CD4-positive, alpha-beta T cell treated with Interleukin-2 at 100 ng/mL for 4 hours (primary cell): ENCODE results near the gene RMND1.
A peak's percentile ranks its signal among the peaks of the same experiment; 100 is the strongest.
"Not testable (repeated sequence)": the region's sequence is repeated elsewhere in the genome, so short reads cannot be mapped to it uniquely, and the experiment has no call there.

Source experiments
- DNase-seq: peaks from one replicate; pipeline ENCODE4 v3.0.0-alpha.2; 2020; ENCODE audit warnings: low spot score

RMND1 gene

DNA sequence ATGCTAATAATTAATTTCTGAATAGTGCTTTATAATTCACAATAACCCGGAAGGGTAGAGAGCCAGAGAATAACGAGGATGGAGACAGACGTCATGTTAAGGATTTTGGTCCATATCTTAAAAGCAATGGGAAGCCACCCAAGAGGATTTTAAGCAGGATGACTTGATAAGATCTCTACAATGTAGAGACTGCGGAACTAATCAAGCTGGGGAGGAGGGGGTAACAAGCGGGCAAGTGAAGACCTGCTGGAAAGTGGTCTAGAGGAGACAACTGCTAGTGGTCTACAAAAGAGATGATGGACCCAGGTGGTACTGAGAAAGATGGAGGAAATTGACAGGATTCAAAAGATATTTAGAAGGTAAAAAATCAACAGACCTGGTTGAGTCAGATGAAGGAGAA is 67.8 kb downstream of the RMND1 start:
- no peak for DNase-seq

DNA sequence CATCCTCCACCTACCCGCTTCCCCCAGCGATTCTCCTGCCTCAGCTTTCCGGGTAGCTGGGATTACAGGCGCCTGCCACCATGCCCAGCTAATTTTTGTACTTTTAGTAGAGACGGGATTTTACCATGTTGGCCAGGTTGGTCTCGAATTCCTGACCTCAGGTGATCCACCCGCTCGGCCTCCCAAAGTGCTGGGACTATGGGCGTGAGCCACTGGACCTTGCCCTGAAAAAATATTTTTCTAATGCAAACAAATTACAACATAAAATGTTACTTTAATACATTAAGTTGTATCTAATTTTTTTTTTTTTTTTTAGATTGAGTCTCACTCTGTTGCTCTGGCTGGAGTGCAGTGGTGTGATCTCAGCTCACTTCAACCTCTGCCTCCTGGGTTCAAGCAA is 69.3 kb downstream of the RMND1 start:
- DNase-seq, result not testable (repeated sequence)

DNA sequence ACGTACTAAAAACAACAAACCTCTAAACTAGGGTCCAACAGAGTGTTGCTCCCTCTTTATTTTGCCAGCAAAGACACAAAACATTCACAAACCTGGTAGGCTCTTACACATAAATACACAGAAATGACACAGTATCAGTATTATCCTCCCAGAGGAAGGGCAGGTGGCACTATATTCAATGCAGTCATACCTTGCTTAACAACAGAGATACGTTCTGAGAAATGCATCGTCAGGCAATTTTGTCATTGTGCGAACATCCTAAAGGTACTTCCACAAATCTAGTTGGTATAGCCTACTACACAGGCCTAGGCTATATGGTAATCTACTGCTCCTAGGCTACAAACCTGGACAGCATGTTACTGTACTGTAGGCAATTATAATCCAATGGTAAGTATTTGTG is 70.2 kb downstream of the RMND1 start:
- no peak for DNase-seq

DNA sequence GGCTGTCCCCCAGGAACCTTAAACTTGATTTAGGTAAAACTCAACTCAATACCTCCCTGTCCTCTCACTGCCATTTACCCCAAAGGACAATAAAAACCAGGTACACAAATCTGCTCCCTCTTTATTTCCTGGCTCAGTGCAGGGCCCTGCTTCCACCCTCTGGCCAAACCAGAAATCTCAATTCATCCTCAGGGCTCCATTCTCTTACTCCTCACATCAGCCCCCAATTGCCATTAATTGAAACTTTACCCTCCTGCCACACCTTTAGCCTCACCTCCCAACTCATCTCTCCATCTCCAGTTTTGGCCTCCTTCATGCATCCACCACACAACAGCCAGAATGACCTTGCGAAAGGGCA is 71.1 kb downstream of the RMND1 start:
- no peak for DNase-seq

DNA sequence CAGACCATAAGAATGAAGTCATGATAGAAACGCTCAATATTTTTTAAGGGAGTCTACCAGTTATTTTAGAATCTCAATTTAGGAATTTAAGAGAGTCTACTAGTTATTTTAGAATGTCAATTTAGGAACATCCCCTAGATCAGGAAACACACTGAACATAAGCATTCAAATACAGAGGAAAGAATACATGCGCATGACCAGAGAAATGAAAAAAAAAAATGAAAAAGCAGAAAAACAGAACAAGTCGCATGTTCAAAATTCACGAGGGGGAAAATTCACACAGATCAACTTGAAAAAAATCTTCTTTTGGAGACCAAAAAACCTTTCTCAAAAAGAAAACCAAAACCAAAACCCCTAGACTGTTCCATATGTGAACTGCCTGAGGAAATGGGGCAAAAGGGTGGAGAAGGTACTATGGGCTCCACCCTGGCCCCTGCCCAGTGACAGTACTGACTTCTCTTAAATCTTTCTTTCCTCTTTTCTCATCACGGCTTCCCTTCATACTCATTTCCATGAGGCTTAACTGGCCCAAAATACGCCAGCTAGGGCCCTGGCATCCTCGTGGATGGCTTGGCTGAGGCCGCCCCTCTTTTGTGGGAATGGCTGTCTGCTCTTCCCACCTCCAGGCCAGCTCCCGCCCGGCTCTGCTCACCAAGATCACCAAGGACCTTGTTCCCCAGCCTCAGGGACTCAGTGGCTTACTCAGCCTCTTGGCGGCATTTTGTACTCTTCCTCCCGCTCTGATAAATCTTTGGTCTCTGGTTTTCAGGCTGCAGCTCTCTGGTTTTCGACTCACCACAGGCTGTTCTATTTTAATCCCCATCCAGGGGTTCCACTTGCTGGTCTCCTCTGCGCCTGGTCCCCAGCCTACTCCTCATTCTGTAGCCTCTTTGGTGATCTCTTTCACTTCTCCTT is 71.7 kb downstream of the RMND1 start:
- DNase-seq, result peak; percentile 47

DNA sequence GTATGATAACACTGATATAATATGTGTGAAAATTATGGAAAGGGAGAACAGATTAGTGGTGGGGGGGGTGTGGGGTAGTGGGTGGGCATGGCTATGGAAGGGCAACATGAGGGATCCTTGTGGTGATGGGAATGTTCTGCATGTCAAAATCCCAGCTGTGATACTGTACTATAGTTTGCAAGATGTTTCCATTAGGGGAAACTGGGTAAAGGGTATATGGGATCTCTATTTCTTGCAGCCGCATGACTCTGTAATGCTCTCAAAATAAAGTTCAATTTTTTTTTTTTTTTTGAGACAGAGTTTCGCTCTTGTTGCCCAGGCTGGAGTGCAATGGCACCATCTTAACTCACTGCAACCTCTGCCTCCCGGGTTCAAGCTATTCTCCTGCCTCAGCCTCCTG is 74.8 kb downstream of the RMND1 start:
- DNase-seq, result no peak

DNA sequence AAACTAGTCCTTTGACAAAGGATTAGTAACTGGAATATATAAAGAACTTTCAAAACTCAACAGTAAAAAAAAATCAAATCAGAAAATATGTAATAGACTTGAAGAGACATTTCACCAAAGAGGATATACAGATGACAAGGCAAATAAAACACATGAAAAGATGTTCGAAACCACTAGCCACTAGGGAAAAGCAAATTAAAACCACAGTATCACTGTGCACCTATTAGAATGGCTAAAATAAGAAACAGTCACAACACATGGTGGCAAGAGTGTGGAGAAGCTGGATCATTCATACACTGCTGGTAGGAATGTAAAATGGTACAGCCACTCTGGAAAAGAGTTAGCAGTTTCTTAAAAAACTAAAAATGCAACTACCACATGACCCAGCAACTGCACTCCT is 75.5 kb downstream of the RMND1 start:
- DNase-seq, result peak; percentile 28

DNA sequence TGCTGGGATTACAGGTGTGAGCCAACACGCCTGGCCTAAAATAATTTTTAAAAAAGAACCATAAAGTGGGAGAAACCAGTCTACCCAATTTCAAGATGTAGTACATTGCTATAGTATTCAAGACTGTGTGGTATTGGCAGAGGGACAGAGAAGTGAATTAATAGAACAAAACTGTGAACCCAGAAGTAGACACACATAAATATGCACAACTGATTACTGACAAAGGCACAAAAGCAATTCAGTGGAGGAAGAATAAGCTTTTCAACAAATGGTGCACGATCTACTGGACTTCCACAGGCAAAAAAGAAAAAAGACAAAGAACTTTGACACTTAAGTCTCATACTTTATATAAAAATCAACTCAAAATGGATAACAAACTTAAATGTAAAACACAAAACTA is 76.1 kb downstream of the RMND1 start:
- DNase-seq, result no peak

DNA sequence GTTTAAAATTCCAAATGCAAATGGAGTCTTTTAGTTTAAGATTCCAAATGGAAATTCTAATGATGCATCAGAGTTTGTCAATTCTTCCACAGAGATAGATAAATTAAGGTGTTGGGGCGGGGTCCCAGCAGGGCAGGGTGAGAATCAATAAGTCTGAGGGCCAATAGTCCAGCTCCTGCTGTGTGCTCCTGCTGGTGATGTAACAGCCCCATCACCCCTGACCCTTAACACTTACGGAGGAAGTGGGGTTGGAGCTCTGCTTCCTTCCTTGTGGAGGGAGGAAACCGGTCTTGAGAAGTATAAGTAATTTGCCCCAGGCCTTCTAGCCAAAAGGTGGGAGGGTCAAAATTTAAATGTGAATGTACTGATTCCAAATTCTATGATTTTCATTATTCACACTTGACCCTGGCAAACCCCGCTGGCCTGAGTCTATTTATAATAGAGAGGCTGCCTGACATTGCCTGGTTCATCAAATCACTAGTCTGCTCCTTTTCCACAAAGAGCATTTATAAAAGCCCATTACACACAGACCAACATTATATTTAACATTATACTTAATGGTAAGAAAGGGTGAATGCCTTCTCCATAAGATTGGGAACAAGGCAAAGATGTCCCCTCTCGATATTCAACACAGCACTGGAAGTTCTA is 77.8 kb downstream of the RMND1 start:
- DNase-seq, result peak; percentile 20

DNA sequence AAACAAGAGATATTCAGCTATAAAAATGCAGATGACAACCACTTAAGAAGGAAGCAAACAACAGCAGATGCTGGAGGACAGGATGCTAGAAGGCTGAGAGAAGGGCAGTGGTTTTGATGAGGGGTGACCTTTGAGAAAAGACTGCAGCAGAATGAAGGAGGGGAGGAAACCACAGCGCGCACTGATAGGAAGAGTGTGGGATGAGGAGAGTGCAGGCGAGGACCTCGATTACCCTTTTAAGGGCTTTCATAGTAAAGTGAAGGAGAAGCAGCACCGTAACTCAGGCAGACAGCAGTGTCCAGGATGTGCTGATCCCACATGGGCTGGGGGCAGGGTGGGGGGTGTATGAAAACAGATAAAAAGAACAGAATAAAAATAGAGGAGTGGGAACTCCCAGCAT is 79.8 kb downstream of the RMND1 start:
- DNase-seq, result no peak

DNA sequence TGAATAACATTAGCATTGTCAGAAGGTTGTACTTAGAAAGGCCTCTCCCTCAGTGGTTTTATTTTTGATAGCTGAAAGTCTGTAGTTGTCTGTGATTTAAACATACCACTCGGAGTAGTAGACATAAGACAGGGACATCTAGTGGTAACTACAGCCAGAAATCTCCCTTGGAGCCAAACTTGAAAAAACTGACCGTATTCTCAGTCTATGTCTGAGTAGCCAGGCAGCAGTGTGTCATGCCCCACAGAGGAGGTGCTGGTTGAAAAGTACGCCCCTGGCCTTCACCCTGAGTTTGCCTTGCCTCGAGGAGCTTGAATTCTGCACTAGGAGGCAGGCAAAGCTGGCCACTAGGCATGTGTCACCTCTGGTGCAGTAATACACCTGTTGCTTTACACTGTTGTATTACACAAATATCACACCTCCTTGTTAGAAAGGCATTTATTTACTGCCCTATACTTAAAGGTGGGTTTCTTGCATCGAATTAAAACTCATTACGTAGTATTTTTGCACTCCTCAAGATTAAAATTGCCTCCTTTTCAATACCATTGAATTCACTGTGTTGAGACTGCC is 81.3 kb downstream of the RMND1 start:
- no peak for DNase-seq

DNA sequence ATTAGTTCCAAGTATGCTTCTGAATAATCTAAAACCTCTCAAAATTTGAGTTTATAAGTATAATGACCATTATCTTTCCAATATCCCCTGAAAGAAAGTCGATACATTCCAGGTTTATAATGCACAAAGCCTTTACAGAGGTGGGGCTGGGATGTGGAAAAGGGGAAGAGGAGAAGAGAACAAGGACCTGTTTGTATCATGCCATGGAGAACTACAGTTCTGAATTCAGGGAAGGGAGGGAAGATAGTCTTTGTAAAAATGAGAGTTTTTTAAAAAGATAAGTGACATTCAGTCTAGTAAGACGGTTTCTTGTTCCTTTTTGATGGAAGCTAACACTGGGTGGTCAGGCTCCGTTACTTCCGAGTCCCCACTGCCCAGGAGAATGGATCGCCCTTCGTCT is 86.7 kb downstream of the RMND1 start:
- no peak for DNase-seq

DNA sequence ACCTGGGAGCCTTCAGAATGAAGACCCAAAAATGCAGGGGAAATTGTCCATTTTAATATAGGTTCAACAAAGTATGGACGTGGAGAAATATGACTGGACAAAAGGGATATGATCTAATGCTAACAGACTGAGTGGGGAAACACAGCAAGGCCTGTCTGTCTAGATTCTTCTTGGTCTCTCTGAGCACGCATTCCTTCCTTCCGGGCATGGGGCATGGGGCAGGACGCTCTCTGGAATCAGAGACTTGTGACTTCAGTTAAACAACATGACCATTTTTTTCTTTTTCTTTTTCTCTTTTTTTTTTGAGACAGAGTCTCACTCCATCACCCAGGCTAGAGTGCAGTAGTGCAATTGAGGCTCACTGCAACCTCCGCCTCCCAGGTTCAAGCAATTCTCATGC is 92.4 kb downstream of the RMND1 start:
- no peak for DNase-seq

DNA sequence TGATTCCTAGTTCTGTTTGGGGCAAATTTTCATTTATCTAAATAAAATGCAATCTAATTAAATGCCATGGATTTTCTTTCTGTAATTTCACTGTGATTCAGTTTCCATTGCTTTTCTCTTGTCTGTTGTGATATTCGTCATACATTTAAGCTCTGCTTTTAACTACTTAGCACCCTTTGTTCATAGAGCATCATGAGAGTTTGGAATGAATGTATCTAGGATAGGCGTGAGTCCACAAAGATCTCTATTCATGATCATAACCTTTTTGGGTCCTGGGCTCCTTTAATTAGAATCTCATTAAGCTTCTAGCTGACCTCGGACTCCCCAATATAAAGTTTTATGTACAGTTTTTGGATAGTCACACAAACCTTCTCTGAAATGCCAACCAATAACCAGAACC is 93.5 kb downstream of the RMND1 start:
- DNase-seq, result no peak

DNA sequence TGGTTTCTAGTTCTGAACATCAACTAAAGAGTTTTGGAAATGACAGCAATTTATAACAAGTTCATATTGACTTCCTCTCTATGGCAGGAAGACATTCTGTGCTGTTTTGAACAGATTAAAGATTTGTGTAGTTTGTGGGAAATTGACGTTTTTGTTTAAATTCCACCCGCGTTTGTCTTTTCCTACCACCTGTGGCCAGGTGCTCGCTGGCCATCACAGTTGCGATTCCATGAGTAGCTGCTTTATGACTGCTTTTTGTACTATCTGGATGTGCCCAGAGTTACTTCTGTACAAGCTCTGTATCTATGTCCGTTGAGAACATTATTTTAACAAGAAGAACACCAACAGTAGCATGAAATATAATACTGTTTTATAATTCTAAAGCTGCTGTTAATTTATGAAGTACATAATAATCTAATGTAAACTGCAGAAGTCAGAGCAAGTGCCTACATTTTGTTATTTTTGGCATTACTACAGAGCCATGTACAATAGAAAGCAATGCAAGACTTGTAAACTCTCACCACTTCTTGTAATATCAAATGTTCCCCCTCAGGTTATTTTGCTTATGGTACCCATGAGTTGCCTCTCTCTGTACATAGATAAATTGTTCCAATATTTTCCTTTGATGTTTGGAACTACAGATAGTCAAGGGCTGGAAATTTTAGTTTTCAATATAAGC is 94.0 kb downstream of the RMND1 start:
- no peak for DNase-seq

DNA sequence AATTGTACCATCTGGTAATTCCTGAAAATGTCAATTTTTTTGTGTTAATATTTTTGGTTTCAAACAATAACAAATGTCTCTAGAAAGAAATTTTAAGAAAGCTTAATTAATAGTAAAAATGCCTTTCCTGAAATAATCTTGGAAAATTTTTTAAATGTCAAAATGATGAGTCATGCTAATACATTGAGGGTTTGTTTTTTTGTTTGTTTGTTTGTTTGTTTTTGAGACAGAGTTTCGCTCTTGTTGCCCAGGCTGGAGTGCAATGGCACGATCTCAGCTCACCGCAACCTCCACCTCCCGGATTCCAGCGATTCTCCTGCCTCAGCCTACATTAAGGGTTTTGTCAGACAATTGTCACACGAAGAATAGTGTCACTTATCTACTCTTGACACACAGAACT is 94.9 kb downstream of the RMND1 start:
- not testable (repeated sequence) for DNase-seq
